ENCODE results near the gene CLDN2. TPM values are rescaled to one million over a fixed set of nuclear protein-coding genes. Genes with fewer than 3 reads are reported as not detected.

Gene CLDN2
- total RNA-seq, 1 donor from 2014 or later, result not detected

GRCh38 chrX:106955004-106955772 lies 35.0 kb downstream of the CLDN2 start:
- Mint-ChIP-seq H3K9me3 (no peaks in the 10 kb centered on the region), H3K4me1 (no peaks in the 10 kb centered on the region), H3K27ac (no peak overlapping the region)

GRCh38 chrX:106957856-106958255 lies 37.7 kb downstream of the CLDN2 start:
- Histone ChIP-seq H3K4me2 (no peak overlapping the region), H3K9ac (no peak overlapping the region), H3K27ac (no peak overlapping the region), H3K27me3 (no peaks in the 10 kb centered on the region), H3K4me1 (no peaks in the 10 kb centered on the region), H3K4me3 (no peak overlapping the region), H3F3A (ENCODE audit: low read depth) (no peaks in the 10 kb centered on the region), H2AFZ (replicated peaks) (no peak overlapping the region), H3K79me2 (ENCODE audit: low read depth) (no peaks in the 10 kb centered on the region), H4K20me1 (ENCODE audit: low read depth) (no peaks in the 10 kb centered on the region), H3K9me3 (ENCODE audit: low read depth) (no peaks in the 10 kb centered on the region), H3K36me3 (no peaks in the 10 kb centered on the region)
- peaks cover 2% of the 10 kb centered on the region for H3K27me3 Mint-ChIP-seq (ENCODE audit: insufficient read depth, low read depth)
- DNase-seq (ENCODE audit: low spot score), result no peak
- no peaks in the 10 kb centered on the region for H3K9me3 Mint-ChIP-seq
- TF ChIP-seq EZH2phosphoT487 (IDR thresholded peaks at IDR 0.05) (no peak), EZH2 (IDR thresholded peaks at IDR 0.05) (no peak)
- TF ChIP-seq, protein P1, sequence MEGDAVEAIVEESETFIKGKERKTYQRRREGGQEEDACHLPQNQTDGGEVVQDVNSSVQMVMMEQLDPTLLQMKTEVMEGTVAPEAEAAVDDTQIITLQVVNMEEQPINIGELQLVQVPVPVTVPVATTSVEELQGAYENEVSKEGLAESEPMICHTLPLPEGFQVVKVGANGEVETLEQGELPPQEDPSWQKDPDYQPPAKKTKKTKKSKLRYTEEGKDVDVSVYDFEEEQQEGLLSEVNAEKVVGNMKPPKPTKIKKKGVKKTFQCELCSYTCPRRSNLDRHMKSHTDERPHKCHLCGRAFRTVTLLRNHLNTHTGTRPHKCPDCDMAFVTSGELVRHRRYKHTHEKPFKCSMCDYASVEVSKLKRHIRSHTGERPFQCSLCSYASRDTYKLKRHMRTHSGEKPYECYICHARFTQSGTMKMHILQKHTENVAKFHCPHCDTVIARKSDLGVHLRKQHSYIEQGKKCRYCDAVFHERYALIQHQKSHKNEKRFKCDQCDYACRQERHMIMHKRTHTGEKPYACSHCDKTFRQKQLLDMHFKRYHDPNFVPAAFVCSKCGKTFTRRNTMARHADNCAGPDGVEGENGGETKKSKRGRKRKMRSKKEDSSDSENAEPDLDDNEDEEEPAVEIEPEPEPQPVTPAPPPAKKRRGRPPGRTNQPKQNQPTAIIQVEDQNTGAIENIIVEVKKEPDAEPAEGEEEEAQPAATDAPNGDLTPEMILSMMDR (IDR thresholded peaks at IDR 0.05), result no peak
- no peaks in the 10 kb centered on the region for H3K4me1 Mint-ChIP-seq
- H3K27ac Mint-ChIP-seq, result no peak overlapping the region
- peaks cover 4% of the 10 kb centered on the region for H3K36me3 Mint-ChIP-seq
- no peak overlapping the region for H3K4me3 Mint-ChIP-seq

More at GRCh38 chrX:106955004-106955772, 35.0 kb downstream of the CLDN2 start:
- no peak for TF ChIP-seq EZH2phosphoT487 (IDR thresholded peaks at IDR 0.05)
- TF ChIP-seq, protein P1 (IDR thresholded peaks at IDR 0.05), result no peak
- TF ChIP-seq EZH2 (IDR thresholded peaks at IDR 0.05), result no peak
- no peak overlapping the region for H3K4me3 ChIP-seq
- H3K27ac ChIP-seq, result no peak overlapping the region
- H3K27me3 ChIP-seq, result no peaks in the 10 kb centered on the region
- Mint-ChIP-seq H3K27me3 (ENCODE audit: insufficient read depth, low read depth) (peaks cover 2% of the 10 kb centered on the region), H3K36me3 (peaks cover 5% of the 10 kb centered on the region), H3K4me3 (no peak overlapping the region)
- H4K20me1 ChIP-seq (ENCODE audit: low read depth), result no peaks in the 10 kb centered on the region
- H3K4me1 ChIP-seq, result no peaks in the 10 kb centered on the region
- H3F3A ChIP-seq (ENCODE audit: low read depth), result no peaks in the 10 kb centered on the region
- no peak for DNase-seq (ENCODE audit: low spot score)
- H3K4me2 ChIP-seq, result no peak overlapping the region
- H3K36me3 ChIP-seq, result no peaks in the 10 kb centered on the region
- H3K79me2 ChIP-seq (ENCODE audit: low read depth), result no peaks in the 10 kb centered on the region
- no peaks in the 10 kb centered on the region for H3K9me3 ChIP-seq (ENCODE audit: low read depth)
- no peak overlapping the region for H2AFZ ChIP-seq (replicated peaks)
- no peak overlapping the region for H3K9ac ChIP-seq

GRCh38 chrX:106959901-106960300 lies 39.7 kb downstream of the CLDN2 start:
- Histone ChIP-seq H3K9me3 (ENCODE audit: low read depth) (peaks cover 4% of the 10 kb centered on the region), H3K27me3 (no peaks in the 10 kb centered on the region), H3K9ac (no peak overlapping the region), H3K4me1 (no peaks in the 10 kb centered on the region), H3K4me2 (no peak overlapping the region), H3K36me3 (peaks cover 5% of the 10 kb centered on the region), H3K4me3 (no peak overlapping the region), H4K20me1 (ENCODE audit: low read depth) (no peaks in the 10 kb centered on the region), H3F3A (ENCODE audit: low read depth) (no peaks in the 10 kb centered on the region), H3K79me2 (ENCODE audit: low read depth) (no peaks in the 10 kb centered on the region), H3K27ac (no peak overlapping the region), H2AFZ (replicated peaks) (no peak overlapping the region)
- Mint-ChIP-seq H3K9me3 (peaks cover 7% of the 10 kb centered on the region), H3K4me1 (no peaks in the 10 kb centered on the region), H3K27ac (no peak overlapping the region), H3K36me3 (peaks cover 14% of the 10 kb centered on the region), H3K4me3 (no peak overlapping the region), H3K27me3 (ENCODE audit: insufficient read depth, low read depth) (peaks cover 2% of the 10 kb centered on the region)
- DNase-seq (ENCODE audit: low spot score), result peak; percentile 47
- TF ChIP-seq, protein P1 (IDR thresholded peaks at IDR 0.05), result peak; percentile 48
- no peak for TF ChIP-seq EZH2 (IDR thresholded peaks at IDR 0.05)
